HUES48 (cell line): ENCODE measurements around the gene STARD10.

Experiments
- H3K27ac ChIP-seq: one replicate; pipeline ENCODE4 v1.7.0; 2013; ENCODE audit warnings: low read depth, low read length, inconsistent platforms
- H3K27me3 ChIP-seq: 2 replicates; pipeline ENCODE4 v1.6.1; 2013; ENCODE audit warnings: mild to moderate bottlenecking, low read length; ENCODE audit not compliant: control insufficient read depth, insufficient read depth
- H3K36me3 ChIP-seq: 2 replicates; pipeline ENCODE4 v1.6.1; 2013; ENCODE audit warnings: low read length; ENCODE audit not compliant: control insufficient read depth, insufficient read depth
- H3K4me1 ChIP-seq: 2 replicates; pipeline ENCODE4 v1.6.1; 2013; ENCODE audit warnings: mild to moderate bottlenecking, low read length; ENCODE audit not compliant: control insufficient read depth, insufficient read depth
- H3K4me3 ChIP-seq: 2 replicates; pipeline ENCODE4 v1.5.1; 2013; ENCODE audit warnings: mild to moderate bottlenecking, low read depth, low read length
- H3K9ac ChIP-seq: 2 replicates; pipeline ENCODE4 v1.6.1; 2013; ENCODE audit warnings: mild to moderate bottlenecking, low read depth, low read length, moderate library complexity
- H3K9me3 ChIP-seq: 2 replicates; pipeline ENCODE4 v1.6.1; 2013; ENCODE audit warnings: low read length; ENCODE audit not compliant: control insufficient read depth, insufficient read depth

STARD10 gene

DNA sequence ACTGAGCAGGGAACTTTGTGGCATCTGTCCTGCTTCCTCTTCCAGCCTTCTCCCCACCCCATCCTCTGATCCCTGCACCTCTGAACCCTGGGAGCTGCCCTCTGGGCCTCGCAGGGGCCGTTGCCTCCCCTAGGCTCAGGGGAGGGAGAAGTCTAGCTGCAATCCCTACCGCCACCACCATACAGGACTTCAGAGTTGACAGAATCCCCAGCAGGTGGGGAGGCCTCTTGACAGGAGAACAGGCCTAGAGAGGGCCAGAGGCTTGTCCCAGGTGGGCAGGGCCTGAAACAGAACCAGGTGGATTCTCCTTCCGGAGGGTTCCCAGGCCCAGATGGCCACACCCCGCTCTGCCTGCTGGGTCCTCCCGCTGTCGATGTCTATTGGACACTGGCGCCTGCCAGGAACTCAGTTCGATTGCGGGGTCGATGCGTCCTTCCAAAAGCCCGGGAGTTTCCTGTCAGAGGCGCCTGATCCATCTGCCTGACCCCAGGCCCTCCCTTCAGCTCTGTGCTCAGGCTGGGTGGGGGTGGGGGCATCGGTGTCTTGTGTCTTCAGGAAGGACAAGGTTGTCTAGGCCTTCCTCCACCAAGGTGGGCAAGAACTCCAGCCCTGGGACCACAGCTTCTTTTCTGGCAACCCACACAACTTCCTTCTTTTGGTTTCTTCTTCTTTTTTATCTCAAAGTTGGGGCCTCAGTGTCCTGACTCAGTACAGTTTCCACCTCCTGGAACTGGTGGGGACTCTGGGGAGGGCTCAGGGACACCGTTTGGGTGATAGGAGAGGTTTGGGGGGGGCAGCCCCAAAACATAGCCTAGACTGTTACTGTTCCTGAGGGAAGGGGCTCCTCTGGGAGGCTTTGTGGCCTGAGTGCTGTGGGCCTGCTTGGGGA, 6.4 kb downstream of the STARD10 start:
- H3K4me3 ChIP-seq = no peak overlapping the region
- peaks cover 5% of the 10 kb centered on the region for H3K4me1 ChIP-seq
- H3K36me3 ChIP-seq = no peaks in the 10 kb centered on the region
- no peaks in the 10 kb centered on the region for H3K9me3 ChIP-seq
- H3K9ac ChIP-seq = no peak overlapping the region
- no peaks in the 10 kb centered on the region for H3K27me3 ChIP-seq
- no peak overlapping the region for H3K27ac ChIP-seq

DNA sequence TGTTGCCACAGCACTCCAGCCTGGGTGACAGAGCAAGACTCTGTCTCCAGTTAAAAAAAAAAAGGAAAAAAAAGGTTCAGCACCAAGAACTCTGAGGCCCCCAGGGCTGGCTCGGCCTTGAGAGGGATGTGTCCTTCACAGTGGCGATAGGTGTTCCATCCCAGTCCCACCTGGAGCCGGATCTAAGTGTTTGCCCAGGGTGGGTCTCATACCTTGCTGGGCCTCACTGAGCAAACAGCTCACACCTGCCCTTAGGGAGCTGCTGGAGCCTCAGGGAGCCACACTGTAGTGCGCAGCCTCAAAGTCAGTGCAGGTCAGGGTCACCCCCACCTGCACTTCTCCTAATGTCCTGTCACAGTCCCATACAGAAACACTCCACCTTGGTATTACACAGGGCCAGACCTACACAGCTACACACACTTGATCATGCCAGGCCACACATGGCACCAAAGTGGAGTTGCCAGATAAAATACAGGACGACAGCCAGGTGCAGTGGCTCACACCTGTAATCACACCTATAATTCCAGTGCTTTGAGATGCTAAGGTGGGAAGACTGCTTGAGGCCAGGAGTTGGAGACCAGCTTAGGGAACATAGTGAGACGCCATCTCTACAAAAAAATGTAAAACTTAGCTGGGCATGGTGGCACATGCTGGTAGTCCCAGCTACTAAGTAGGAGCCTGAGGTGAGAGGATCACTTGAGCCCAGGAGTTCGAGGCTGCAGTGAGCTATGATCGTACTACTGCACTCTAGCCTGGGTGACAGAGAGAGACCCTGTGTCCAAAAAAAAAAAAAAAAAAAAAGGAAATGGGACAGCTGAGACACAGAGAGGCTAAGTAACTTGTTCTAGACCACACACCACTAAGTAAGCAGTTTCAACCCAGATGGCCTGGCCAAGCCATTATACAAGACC, 7.3 kb downstream of the STARD10 start:
- Histone ChIP-seq H3K36me3 (no peaks in the 10 kb centered on the region), H3K4me3 (no peak overlapping the region), H3K4me1 (peaks cover 11% of the 10 kb centered on the region), H3K27ac (no peak overlapping the region), H3K9me3 (no peaks in the 10 kb centered on the region), H3K9ac (no peak overlapping the region), H3K27me3 (no peaks in the 10 kb centered on the region)

DNA sequence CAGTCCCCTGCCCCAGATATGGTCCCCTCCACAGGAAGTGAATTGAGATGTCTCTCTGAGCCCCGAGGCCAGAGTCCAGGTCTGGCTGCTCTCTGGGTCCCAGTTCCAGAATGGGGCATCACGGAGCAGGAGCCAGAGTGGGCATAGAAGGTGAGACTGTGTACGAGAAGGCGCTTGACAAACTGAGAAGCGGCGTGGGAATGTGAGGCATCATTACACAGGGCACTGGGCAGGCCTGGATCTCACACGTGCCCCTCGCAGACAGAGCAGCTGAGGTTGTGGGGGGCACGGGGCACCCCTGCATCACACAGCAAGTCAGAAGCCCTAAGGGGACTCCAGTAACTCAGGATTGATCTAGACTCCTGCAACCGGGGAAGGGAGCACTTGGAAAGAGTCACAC, 9.2 kb downstream of the STARD10 start:
- H3K9me3 ChIP-seq = no peaks in the 10 kb centered on the region
- no peak overlapping the region for H3K4me3 ChIP-seq
- no peaks in the 10 kb centered on the region for H3K36me3 ChIP-seq
- H3K9ac ChIP-seq = no peak overlapping the region
- H3K27me3 ChIP-seq = peaks cover 8% of the 10 kb centered on the region
- H3K4me1 ChIP-seq = peaks cover 13% of the 10 kb centered on the region
- H3K27ac ChIP-seq = no peak overlapping the region

DNA sequence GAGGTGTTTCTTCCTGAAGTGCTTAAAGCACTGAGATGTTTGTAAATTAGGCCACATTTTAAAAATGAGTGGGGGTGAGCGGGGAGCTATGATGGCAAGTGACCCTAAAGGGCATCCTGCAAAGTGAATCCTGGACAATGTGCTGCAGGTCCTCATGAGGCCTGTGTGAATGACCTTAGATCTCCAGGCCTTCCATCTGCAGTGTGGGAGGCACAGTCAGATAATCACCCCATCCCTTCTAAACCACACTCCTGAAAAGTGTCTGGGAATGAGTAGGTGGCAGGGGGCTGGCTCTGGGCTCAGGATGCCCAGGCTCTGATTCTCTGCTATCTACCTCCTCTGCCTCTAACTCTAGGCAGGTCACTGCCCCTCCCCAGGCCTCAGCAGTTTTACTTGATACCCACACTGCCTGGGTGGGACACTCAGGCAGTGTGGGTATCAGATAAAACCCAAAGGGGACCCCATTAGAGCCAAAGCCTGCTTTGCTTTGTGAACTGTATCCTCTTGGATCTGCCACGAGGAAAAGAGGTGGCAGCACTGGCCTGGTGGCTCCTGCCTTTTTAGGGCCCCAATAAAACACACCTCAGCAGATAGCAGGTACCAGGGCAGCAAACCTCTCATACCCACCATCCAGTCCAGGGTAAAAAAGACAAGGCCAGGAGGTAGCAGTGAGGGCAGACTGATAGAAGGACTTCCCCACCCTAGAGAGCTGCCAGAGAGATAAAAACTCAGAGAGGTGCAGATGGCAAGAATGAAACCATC, 10.5 kb downstream of the STARD10 start:
- Histone ChIP-seq H3K27ac (no peak overlapping the region), H3K27me3 (peaks cover 8% of the 10 kb centered on the region), H3K9ac (no peak overlapping the region), H3K4me3 (no peak overlapping the region), H3K9me3 (no peaks in the 10 kb centered on the region), H3K4me1 (peaks cover 13% of the 10 kb centered on the region), H3K36me3 (no peaks in the 10 kb centered on the region)

DNA sequence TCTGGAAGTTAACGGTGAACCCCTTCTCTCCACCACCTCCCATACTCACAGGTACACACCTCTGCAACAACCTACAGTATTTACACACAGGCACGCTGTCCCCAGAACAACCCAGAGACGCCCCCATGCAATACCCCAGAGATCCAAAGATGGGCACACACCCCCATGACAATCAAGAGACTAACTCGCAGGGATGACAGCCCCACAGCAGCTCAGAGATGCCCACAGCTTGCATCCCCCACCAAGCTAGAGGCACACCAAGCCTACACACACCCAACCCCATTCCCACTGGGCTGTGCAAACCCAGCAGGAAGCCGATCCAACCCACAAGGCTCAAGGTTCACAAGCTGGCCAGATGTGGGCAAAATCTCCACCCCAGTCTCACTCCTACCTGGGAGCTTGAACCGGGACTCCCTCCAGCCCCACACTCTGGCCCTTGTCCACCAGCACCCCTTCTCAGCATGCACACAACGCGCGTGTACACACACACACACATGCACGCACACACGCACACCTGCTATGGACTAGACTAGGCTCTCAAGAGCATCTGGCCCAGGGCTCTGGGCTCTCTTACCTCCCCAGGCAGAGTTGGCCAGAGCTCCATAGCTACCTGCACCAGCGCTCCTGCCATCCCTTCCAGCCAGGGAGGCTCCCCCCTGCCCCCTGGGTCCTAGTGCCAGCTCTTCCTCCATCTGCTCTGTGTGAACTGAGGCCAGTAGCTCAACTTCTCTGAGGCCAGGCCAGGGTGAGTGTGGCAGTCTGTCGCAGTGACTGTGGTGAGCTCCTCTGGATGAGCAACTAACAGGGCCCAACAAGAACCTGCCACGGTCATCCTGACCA, 11.5 kb downstream of the STARD10 start:
- Histone ChIP-seq H3K27ac (no peak overlapping the region), H3K9ac (no peak overlapping the region), H3K36me3 (no peaks in the 10 kb centered on the region), H3K9me3 (no peaks in the 10 kb centered on the region), H3K4me1 (peaks cover 13% of the 10 kb centered on the region), H3K4me3 (peak overlapping the region; percentile 57), H3K27me3 (peaks cover 8% of the 10 kb centered on the region)

DNA sequence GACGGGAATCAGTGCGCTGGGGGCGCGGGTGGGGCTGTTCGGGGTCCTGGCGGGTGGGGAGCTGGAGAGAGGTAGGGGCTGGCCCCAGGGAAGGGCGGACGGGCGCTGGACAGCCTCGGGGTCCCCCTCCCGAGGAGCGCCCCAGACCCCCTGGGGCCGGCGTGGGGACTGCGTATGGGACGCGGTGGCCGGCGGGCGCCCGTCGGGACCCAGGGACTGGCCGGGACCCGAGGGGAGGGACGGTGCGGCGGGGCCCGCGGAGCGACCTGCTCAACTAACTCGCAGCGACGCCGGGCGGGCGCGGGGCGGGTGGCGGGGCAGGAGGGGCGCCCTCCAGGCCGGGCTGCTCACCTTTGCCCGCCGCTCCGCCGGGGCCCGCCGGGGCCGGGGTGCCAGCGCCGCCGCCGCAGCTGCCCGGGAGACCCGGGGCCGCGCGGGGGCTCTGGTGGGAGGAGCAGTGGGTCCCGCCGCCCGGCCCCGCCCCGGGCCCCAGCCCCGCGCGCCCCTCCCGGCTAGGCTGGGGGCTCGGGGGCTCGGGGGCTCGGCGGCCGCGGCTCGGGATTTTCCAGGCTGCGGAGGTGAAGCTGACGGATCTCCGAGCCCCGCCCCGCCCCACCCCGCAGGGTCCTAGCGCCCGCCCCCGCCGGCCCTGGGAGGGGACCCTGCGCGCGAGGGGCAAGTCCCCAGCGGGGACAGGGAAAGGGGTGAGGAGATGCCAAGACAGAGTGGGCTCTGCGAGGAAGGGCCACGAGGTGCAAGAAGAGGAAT, 12.3 kb downstream of the STARD10 start:
- Histone ChIP-seq H3K9me3 (no peaks in the 10 kb centered on the region), H3K4me3 (peak overlapping the region; percentile 62), H3K27me3 (peaks cover 8% of the 10 kb centered on the region), H3K27ac (no peak overlapping the region), H3K9ac (no peak overlapping the region), H3K36me3 (no peaks in the 10 kb centered on the region), H3K4me1 (peaks cover 9% of the 10 kb centered on the region; the same call in 1 of the 2 replicates)

DNA sequence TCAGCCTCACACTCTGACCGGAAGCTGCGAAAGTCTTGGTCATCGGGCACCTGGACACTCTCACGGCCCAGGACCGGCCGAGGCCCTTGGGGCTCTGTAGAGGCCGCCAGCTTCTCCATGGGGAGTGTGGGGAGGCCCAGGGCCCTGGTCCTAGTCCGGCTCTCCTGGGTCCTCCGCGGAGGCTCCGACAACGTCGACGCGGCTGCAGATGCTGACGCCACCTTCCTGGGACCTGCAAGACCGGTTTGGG, 12.9 kb downstream of the STARD10 start:
- Histone ChIP-seq H3K4me3 (peak overlapping the region; percentile 62), H3K9me3 (no peaks in the 10 kb centered on the region), H3K4me1 (peaks cover 9% of the 10 kb centered on the region; the same call in 1 of the 2 replicates), H3K36me3 (no peaks in the 10 kb centered on the region), H3K27ac (no peak overlapping the region), H3K27me3 (peaks cover 8% of the 10 kb centered on the region), H3K9ac (no peak overlapping the region)

DNA sequence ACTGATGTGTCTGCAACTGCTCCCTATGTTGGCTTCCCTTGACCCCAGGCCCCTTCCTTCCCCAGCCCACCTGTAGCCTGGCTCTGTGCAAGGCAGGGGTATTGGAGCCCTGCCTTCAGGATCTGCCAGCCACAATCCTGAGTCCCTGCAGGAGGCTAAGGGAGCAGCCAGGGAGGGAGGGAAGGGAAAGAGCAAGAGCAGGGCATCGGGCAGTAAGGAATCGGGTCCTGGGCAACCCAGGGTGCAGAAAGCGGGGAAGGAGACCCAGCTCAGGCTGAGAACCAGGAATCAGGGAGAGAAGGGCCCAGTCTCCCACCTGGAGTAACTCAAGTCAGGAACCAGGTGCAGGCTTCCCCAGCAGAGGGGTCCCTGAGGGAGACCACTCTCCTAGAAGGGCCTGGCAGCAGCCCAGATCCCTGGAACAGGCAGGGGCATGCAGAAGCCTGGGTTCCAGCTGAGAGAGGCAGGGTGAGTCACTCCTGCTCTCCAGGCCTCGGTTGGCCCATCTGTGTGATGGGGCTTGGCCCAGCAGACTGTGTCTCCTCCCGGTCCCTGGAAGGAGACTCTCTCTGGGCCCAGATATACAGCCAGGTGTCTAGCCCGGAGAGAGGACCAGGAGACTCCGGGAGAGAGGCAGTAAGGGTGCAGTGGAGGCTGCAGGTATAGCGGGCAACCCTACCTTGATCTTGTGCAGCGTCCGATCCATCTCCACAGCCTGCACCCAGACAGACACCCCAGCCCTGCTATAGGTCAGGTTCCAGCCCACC, 13.4 kb downstream of the STARD10 start:
- Histone ChIP-seq H3K9ac (no peak overlapping the region), H3K4me3 (peak overlapping the region; percentile 62), H3K9me3 (no peaks in the 10 kb centered on the region), H3K4me1 (peaks cover 9% of the 10 kb centered on the region; the same call in 1 of the 2 replicates), H3K27ac (no peak overlapping the region), H3K27me3 (peaks cover 8% of the 10 kb centered on the region), H3K36me3 (no peaks in the 10 kb centered on the region)

DNA sequence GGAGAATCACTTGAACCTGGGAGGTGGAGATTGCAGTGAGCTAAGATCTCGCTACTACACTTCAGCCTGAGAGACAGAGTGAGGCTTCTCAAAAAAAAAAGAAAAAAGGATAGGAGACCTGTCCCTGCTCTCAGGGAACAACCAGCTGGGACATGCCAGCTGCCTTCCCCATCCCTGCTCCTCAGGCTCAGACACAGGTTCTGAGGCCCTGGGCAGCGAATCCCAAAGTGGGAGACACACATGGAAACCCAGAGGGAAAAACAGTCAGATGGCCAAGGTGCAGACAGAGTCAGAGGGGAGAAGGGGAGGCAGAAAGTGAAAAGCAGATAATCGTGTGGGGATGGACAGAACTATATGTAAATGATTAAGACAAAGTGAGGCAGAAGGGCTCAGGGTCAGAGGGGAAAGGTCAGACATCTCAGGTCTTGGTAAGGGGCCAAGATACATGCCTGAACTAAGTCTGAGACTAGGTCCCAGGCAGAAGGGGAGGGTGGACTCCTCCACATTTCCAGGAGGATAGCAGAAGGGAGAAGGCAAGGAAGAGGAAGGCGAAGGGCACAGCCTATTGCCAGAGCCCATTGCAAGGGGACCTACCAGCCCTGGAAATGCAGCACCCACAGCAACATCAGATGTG, 14.2 kb downstream of the STARD10 start:
- no peaks in the 10 kb centered on the region for H3K9me3 ChIP-seq
- peaks cover 8% of the 10 kb centered on the region for H3K27me3 ChIP-seq
- H3K4me1 ChIP-seq = peaks cover 9% of the 10 kb centered on the region; the same call in 1 of the 2 replicates
- H3K27ac ChIP-seq = no peak overlapping the region
- no peaks in the 10 kb centered on the region for H3K36me3 ChIP-seq
- H3K4me3 ChIP-seq = no peak overlapping the region
- no peak overlapping the region for H3K9ac ChIP-seq
